Activated naive CD4-positive, alpha-beta T cell treated with anti-CD3 and anti-CD28 coated beads, Interleukin-2, amount 50 U/mL, for 24 hours (primary cell): ENCODE results near the gene ACSL4.
"Not testable (repeated sequence)": the region's sequence is repeated elsewhere in the genome, so short reads cannot be mapped to it uniquely, and the experiment has no call there.

ENCODE experiments used
- H3K27ac Mint-ChIP-seq: one replicate; pipeline ENCODE4 v1.8.0; 2021; ENCODE audit warnings: mild to moderate bottlenecking, mixed read lengths
- H3K27me3 Mint-ChIP-seq: one replicate; pipeline ENCODE4 v1.8.0; 2021; ENCODE audit warnings: mixed read lengths
- H3K36me3 Mint-ChIP-seq: one replicate; pipeline ENCODE4 v1.8.0; 2021; ENCODE audit warnings: mixed read lengths
- H3K4me1 Mint-ChIP-seq: one replicate; pipeline ENCODE4 v1.8.0; 2021; ENCODE audit warnings: mixed read lengths
- H3K4me3 Mint-ChIP-seq: one replicate; pipeline ENCODE4 v1.8.0; 2021; ENCODE audit warnings: mild to moderate bottlenecking, mixed read lengths
- H3K9me3 Mint-ChIP-seq: one replicate; pipeline ENCODE4 v1.8.0; 2021; ENCODE audit warnings: mixed read lengths

The ACSL4 gene

DNA sequence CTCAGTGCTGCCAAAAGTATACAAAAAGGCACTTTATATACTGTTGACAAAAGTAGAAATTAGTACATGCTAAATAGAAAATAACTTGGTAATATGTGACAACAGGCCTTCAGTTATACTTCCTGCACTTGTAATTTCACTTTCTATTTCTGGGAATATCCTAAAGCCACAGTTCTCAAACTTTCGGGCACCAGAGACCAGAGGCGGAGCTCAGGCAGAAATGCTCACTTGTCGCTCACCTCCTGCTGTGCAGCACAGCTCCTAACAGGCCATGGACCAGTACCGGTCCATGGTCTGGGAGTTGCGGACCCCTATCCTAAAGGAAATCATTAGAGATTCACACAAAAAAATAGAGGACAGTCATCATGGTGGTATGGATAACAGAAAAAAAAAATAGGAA lies 25.7 kb downstream of the ACSL4 start:
- H3K4me1 Mint-ChIP-seq: peaks cover 60% of the 10 kb centered on the region

DNA sequence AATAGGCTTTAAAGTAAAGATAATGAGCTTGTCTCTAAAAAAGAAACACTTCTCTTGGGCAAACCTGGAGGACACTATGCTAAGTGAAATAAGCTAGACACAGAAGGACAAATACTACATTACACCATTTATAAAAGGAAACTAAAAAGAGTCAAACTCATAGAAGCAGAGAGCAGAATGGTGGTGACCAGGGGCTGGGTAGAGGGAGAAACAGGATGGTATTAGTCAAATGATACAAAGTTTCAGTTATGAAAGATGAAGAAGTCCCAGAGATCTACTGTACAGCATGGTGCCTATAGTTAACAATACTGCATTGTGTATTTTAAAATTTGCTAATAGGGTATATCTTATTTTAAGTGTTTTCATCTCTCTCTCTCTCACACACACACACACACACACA lies 28.5 kb downstream of the ACSL4 start:
- H3K4me1 Mint-ChIP-seq: peaks cover 42% of the 10 kb centered on the region
- peak overlapping the region; percentile 36 for H3K4me3 Mint-ChIP-seq
- no peaks in the 10 kb centered on the region for H3K9me3 Mint-ChIP-seq
- H3K36me3 Mint-ChIP-seq: peaks cover 8% of the 10 kb centered on the region
- H3K27me3 Mint-ChIP-seq: no peaks in the 10 kb centered on the region
- no peak overlapping the region for H3K27ac Mint-ChIP-seq

More for the DNA sequence above, 25.7 kb downstream of the ACSL4 start:
- Mint-ChIP-seq H3K4me3 (no peak overlapping the region), H3K27ac (no peak overlapping the region), H3K27me3 (no peaks in the 10 kb centered on the region), H3K36me3 (peaks cover 8% of the 10 kb centered on the region), H3K9me3 (no peaks in the 10 kb centered on the region)

DNA sequence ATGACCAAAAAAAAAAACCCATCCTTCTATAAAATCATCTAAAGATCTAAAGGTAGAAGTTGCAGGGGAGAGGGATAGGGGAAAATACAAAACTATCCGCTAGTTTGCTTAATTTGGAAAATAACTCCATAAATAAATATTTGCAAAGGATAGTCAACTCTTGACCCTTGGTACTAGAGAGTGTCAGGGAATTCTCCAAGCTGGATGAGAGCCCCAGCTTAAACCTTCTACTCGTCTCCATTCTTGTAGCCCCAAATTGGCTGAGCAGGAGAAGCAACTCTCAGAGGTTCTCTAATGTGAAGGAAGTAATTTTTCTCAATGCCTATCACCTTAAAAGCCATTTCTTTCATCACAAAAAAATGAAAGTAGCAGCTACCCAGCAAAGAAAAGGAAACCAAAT lies 35.2 kb downstream of the ACSL4 start:
- H3K27ac Mint-ChIP-seq: no peak overlapping the region

DNA sequence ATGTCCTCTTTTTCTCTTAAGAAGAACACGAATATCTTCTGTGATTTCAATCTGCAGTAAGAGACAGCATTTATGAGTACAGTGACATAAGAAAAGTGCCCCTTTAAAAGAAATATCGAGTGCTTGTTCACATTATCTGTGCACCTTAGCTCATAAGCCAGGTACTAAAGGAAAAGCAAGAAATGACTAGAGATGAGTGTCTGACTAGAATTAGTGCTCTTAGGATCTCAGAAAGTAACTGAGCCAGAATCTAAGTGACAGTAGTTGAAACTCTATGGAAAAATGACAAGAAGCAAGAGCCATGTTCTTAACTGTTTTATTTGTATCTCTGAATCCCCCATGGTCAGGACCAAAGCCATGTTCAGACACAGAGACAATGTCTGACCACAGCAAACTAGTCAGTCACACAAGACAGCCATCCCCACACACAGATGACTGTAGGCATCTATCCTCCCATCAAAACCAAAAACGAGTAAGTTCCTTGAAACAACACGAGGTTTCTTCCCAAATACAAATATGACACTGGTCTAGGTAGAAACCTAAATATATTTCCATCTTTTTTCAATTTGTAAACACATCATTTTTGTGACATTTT lies 36.8 kb downstream of the ACSL4 start:
- Mint-ChIP-seq H3K27ac (no peak overlapping the region), H3K4me1 (peaks cover 22% of the 10 kb centered on the region), H3K4me3 (no peak overlapping the region), H3K27me3 (no peaks in the 10 kb centered on the region), H3K9me3 (no peaks in the 10 kb centered on the region), H3K36me3 (no peaks in the 10 kb centered on the region)

More for the DNA sequence above, 35.2 kb downstream of the ACSL4 start:
- H3K9me3 Mint-ChIP-seq: no peaks in the 10 kb centered on the region
- H3K27me3 Mint-ChIP-seq: no peaks in the 10 kb centered on the region
- no peak overlapping the region for H3K4me3 Mint-ChIP-seq
- H3K4me1 Mint-ChIP-seq: peaks cover 16% of the 10 kb centered on the region
- peaks cover 2% of the 10 kb centered on the region for H3K36me3 Mint-ChIP-seq

DNA sequence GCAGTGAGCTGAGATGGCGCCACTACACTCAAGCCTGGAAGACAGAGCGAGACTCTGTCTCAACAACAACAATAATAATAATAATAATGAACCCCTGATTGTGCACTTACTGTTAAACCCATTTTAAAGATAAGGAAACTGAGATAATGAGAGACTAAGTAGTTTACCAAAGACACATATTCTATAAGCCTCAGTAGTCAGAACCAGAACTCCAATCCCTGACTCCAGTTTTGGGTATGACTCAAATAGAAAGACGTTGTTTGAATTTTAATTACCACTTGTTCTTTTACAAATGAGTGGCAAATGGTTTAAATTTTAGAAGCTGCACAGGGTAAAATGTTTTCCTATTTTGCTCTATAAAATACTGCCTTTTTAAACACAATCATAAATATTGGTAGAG lies 37.4 kb downstream of the ACSL4 start:
- Mint-ChIP-seq H3K27ac (no peak overlapping the region), H3K4me1 (peaks cover 27% of the 10 kb centered on the region), H3K27me3 (no peaks in the 10 kb centered on the region), H3K9me3 (no peaks in the 10 kb centered on the region), H3K36me3 (no peaks in the 10 kb centered on the region), H3K4me3 (no peak overlapping the region)

DNA sequence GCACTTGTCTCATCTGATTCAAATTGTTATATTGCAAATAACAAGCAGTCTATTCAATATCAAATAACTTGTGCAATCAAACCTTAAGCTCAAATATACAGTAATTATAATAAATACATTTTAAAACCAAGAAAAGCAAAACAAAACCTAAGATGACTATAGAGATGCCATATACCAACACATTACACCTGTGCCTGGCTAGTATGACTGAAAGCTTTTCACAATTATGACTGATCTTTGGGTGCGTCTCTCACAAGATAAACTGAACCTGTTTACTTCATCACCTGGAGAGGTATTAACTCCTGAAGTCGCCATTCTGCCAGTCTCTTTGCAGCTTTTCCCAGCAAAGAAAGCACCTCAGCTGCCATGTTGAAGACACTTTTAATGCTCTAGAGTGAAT lies 41.3 kb downstream of the ACSL4 start:
- no peaks in the 10 kb centered on the region for H3K27me3 Mint-ChIP-seq
- no peaks in the 10 kb centered on the region for H3K9me3 Mint-ChIP-seq
- no peak overlapping the region for H3K27ac Mint-ChIP-seq
- peaks cover 21% of the 10 kb centered on the region for H3K4me1 Mint-ChIP-seq
- no peaks in the 10 kb centered on the region for H3K36me3 Mint-ChIP-seq
- no peak overlapping the region for H3K4me3 Mint-ChIP-seq

DNA sequence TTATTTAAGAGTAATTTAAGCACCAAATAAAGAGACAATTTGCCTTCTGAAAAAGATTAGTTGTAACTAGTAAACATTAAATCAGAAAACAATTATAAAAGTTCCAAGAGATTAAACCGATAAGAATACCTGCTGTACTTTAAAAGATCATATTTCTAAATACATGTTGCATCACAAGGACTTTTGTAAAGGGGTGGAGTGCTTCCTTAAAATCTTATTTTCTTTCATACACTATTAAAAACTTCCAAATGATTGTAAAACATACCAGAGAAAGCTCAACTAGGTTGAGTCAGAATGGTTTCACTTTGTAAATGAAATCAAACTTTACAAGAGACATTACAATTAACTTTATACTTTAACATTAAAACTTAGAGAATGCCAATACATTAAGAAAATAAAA lies 41.8 kb downstream of the ACSL4 start:
- Mint-ChIP-seq H3K36me3 (no peaks in the 10 kb centered on the region), H3K27ac (no peak overlapping the region), H3K4me3 (no peak overlapping the region), H3K9me3 (no peaks in the 10 kb centered on the region), H3K4me1 (peaks cover 21% of the 10 kb centered on the region), H3K27me3 (no peaks in the 10 kb centered on the region)

DNA sequence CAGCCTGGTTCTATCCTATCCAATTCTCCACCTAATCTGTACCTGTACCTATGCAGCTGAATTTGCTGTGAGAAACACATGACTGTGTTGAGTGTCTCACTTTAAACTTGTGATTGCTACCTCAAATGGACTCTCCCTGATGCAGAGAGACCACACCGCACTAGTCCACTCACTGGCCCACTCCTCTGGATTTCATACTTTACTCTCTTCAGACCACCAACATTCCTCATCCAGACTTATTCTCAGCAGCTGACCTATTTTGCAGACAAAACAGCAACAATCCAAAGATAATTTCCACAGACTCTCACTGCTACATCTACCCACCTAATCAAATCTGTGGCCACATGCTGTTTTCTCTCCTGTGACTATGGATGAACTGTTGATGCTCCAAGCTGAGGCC lies 45.2 kb downstream of the ACSL4 start:
- Mint-ChIP-seq H3K27me3 (no peaks in the 10 kb centered on the region), H3K9me3 (no peaks in the 10 kb centered on the region), H3K4me3 (no peak overlapping the region), H3K27ac (no peak overlapping the region), H3K36me3 (peaks cover 2% of the 10 kb centered on the region), H3K4me1 (peaks cover 30% of the 10 kb centered on the region)

DNA sequence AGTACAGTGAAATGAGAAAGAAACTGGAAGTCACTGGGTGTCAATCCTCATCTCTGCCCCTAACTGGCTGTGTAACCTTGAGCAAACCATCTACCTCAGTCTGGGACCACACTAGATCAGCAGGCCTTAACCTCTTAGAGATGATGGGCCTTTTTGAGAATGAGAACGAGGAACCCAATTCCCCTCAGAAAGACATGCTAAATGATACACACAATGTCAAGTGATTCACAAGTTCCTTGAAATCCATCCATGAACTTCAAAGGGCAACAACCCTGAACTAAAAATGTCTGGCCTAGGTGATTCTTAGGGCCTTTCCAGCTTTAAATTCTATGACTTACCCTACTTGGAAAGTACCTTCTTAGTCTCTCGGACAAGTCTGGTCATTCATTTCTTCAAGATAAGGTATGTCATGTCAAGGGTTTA lies 47.4 kb downstream of the ACSL4 start:
- Mint-ChIP-seq H3K9me3 (no peaks in the 10 kb centered on the region), H3K27ac (peak overlapping the region; percentile 68), H3K4me3 (no peak overlapping the region), H3K4me1 (peaks cover 19% of the 10 kb centered on the region), H3K36me3 (peaks cover 2% of the 10 kb centered on the region), H3K27me3 (no peaks in the 10 kb centered on the region)

DNA sequence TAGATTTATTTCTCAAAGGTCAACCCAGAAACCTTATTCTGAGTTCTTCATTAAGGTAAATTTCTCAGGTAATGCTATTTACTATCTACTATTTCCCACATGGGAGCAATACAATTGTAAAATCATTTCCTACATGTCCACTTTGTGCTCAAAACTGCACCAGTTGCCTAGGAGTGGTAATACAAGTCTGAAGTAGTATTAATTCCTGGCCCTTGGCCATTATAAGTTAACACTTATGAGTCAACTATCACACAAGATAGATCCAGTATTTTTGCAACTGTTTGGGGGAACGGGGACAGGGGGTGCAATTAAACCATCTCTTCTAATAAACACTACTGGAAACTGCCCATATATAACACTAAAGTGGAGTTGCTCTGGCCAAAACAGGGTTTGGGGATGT lies 48.9 kb downstream of the ACSL4 start:
- Mint-ChIP-seq H3K27ac (no peak overlapping the region), H3K36me3 (peaks cover 2% of the 10 kb centered on the region), H3K9me3 (no peaks in the 10 kb centered on the region), H3K4me1 (peaks cover 19% of the 10 kb centered on the region), H3K27me3 (no peaks in the 10 kb centered on the region), H3K4me3 (no peak overlapping the region)

DNA sequence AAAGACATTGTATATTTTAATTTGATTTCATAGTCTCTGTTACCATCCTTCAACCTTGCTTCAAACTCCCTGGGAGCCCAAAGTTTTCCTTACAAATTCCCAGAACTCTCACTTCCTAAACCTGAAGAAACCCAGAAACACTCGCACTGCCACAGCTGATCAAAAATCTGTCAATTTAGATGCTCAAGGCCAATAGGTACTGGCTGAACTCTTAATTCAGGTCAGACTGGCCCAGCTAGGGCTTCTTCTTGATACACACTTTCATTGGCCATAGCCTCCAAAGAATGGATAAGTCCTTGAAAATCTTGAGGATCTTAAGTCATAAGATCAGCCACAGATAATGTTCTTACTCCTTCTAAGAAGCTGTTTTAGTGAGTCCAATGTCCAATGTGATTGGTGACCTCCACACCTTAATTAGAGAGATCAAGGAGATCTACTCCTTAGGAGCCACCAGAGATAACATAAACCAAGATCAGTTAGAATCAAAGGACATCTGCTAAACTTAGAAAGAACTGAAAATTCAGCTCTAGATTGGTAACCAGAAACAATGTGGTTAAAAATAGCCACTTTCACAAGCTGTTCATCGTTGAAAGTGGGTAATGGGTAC lies 51.5 kb downstream of the ACSL4 start:
- Mint-ChIP-seq H3K9me3 (no peaks in the 10 kb centered on the region), H3K27ac (no peak overlapping the region), H3K4me1 (peaks cover 15% of the 10 kb centered on the region), H3K36me3 (peaks cover 4% of the 10 kb centered on the region), H3K4me3 (no peak overlapping the region), H3K27me3 (no peaks in the 10 kb centered on the region)

DNA sequence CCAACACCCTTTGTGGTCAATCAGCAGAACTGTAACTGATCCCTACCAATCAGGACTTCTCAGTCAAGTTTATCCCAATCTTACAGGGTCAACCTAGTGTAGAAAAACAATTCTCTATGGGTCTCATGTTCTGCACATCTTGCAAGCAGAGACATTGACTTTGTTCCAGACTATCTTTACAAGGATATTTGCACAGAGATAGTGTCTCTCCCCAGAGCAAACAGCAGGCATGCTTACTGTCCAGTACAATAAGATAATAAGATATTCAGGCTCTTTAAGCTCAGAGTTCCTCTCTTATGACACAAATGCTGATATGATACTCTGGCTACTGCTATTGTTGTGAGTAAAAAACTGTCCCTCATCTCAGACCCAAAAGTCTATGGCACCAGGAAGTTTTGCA lies 53.2 kb downstream of the ACSL4 start:
- Mint-ChIP-seq H3K4me1 (peaks cover 6% of the 10 kb centered on the region), H3K9me3 (no peaks in the 10 kb centered on the region), H3K27me3 (no peaks in the 10 kb centered on the region), H3K36me3 (peaks cover 8% of the 10 kb centered on the region), H3K4me3 (no peak overlapping the region), H3K27ac (no peak overlapping the region)

DNA sequence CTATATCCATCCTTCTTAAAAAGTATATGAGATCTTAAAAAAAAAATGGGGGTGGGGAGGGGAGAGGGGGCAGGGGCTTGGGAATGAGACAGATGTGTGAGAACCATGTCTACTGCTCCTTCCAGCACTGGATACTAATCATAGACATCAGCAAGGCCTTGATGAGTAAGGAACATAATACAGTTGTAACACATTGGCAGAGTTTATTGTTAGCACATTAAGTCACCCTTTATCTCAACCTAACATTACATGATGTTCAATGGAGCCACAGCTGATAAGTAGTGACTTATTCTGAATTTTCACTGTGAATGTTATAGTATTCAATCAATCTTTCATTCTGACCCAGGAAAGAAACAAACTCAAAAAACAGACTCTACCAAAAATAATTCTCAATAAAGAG lies 60.8 kb downstream of the ACSL4 start:
- Mint-ChIP-seq H3K27ac (no peak overlapping the region), H3K27me3 (no peaks in the 10 kb centered on the region), H3K36me3 (peaks cover 11% of the 10 kb centered on the region), H3K4me1 (no peaks in the 10 kb centered on the region), H3K9me3 (no peaks in the 10 kb centered on the region), H3K4me3 (no peak overlapping the region)

DNA sequence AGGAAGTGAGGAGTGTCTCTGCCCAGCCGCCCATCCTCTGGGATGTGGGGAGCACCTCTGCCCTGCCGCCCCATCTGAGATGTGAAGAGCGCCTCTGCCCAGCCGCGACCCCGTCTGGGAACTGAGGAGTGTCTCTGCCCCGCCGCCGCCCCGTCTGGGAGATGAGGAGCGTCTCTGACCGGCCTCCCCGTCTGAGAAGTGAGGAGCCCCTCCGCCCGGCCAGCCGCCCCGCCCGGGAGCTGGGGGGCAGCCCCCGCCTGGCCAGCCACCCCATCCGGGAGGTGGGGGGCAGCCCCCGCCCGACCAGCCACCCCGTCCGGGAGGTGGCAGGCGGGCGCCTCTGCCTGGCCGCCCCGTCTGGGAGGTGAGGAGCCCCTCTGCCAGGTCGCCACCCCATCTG lies 61.9 kb downstream of the ACSL4 start:
- peaks cover 11% of the 10 kb centered on the region for H3K36me3 Mint-ChIP-seq
- H3K4me1 Mint-ChIP-seq, H3K27me3 Mint-ChIP-seq, H3K27ac Mint-ChIP-seq, H3K4me3 Mint-ChIP-seq, H3K9me3 Mint-ChIP-seq: not testable (repeated sequence)

DNA sequence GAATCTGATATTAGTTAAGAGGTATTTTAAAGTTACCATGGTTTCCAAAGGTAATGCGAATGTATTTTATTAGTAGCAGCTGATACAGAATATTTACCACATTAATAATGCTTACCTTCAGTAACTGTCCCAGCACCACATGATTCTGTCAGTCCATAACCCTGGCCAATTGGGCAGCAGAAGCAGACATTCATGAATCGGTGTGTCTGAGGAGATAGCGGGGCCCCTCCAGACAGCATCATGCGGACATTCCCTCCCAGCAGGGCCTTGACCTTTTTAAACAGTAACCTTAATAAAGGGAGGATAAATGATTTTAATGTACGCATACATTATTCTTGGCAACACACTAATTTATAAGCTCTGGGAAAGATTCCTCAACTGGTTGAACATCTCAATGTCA lies 65.1 kb downstream of the ACSL4 start:
- H3K9me3 Mint-ChIP-seq: no peaks in the 10 kb centered on the region
- peaks cover 17% of the 10 kb centered on the region for H3K36me3 Mint-ChIP-seq
- no peak overlapping the region for H3K27ac Mint-ChIP-seq
- no peak overlapping the region for H3K4me3 Mint-ChIP-seq
- no peaks in the 10 kb centered on the region for H3K27me3 Mint-ChIP-seq
- no peaks in the 10 kb centered on the region for H3K4me1 Mint-ChIP-seq

DNA sequence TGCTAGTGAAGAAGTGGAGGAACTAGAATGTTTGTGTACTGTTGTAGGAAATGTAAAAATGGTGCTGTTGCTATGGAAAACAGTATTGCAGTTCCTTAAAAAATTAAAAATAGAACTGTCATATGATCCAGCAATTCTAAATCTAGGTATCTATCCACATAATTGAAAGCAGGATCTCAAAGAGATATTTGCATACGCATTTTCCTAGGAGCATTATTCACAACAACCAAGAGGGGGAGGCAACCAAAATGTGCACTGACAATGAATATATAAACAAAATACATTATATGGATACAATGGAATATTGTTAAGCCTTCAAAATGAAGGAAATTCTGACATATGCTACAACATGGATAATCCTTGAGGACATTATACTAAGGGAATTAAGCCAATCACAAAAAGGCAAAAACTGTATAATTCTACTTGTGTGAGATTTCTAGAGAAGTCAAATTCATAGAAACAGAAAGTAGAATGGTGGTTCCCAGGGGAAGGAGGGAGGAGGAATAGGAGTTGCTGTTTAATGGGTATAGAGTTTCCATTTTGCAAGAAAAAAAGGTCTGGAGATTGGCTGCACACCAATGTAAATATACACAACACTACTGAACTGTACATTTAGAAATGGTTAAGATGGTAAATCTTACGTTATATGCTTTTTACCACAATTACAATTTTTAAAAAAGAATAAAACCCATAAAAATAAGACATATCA lies 72.5 kb downstream of the ACSL4 start:
- Mint-ChIP-seq H3K27me3 (no peaks in the 10 kb centered on the region), H3K27ac (peak overlapping the region; percentile 51), H3K4me3 (no peak overlapping the region), H3K4me1 (no peaks in the 10 kb centered on the region), H3K36me3 (peaks cover 39% of the 10 kb centered on the region), H3K9me3 (peaks cover 9% of the 10 kb centered on the region)
